HEK293 (cell line): ENCODE measurements around the gene TBX15.

Experiments
- CTCF ChIA-PET: fragments of 350-600 bp; formaldehyde crosslinking; extraction: SDS; loops from one replicate; lab custom pipeline; 2021; ENCODE audit warnings: antibody characterized with exemption; lab: Yijun Ruan, JAX
- POLR2A ChIA-PET: fragments of 300-600 bp; formaldehyde crosslinking; extraction: SDS; loops from one replicate; lab custom pipeline; 2020; ENCODE audit warnings: antibody characterized with exemption, inconsistent platforms; lab: Yijun Ruan, JAX
- H3K27ac ChIP-seq: fragments of 200-500 bp; sonication (Bioruptor generic); 2 replicates; pipeline ENCODE4 v1.5.1; 2014; ENCODE audit warnings: low read depth, low read length, control low read depth, inconsistent platforms; ENCODE audit errors: extremely low read depth
- H3K36me3 ChIP-seq, 2 experiments: fragments of 200-500 bp in 1 of 2; sonication (Bioruptor generic) in 1 of 2; 1 replicate in 1 of 2; 2 replicates in 1 of 2; pipeline ENCODE4 v1.5.1; 2014 to 2017; ENCODE audit warnings: inconsistent platforms in 2 of 2, low read length in 2 of 2; ENCODE audit not compliant: control insufficient read depth in 2 of 2, insufficient read depth in 1 of 2
- H3K4me1 ChIP-seq: fragments of 200-500 bp; sonication (Bioruptor generic); 2 replicates; pipeline ENCODE4 v1.5.1; 2014; ENCODE audit warnings: mild to moderate bottlenecking, low read length, inconsistent platforms; ENCODE audit not compliant: control insufficient read depth, insufficient read depth
- H3K4me3 ChIP-seq: 2 replicates; pipeline ENCODE4 v1.5.1; 2011; ENCODE audit warnings: low read depth, mild to moderate bottlenecking, control low read depth, low read length, moderate library complexity
- H3K9me3 ChIP-seq: fragments of 200-500 bp; sonication (Bioruptor generic); 2 replicates; pipeline ENCODE4 v1.5.1; 2014; ENCODE audit warnings: low read depth, low read length, inconsistent platforms; ENCODE audit not compliant: control insufficient read depth, insufficient read depth
- EGR2 ChIP-seq: fragments of 450-650 bp; formaldehyde crosslinking; IDR thresholded peaks from 2 replicates; pipeline ENCODE4 v1.5.1; 2016; ENCODE audit warnings: low read depth, missing biosample characterization, missing genetic modification characterization
- KLF8 ChIP-seq: fragments of 450-650 bp; formaldehyde crosslinking; IDR thresholded peaks from 2 replicates; pipeline ENCODE4 v1.5.1; 2016; ENCODE audit warnings: missing biosample characterization, missing genetic modification characterization
- KLF9 ChIP-seq: fragments of 450-650 bp; formaldehyde crosslinking; IDR thresholded peaks from 2 replicates; pipeline ENCODE4 v1.5.1; 2016; ENCODE audit warnings: missing biosample characterization, missing genetic modification characterization, low read depth
- MEIS1 ChIP-seq: sonication (generic); formaldehyde crosslinking; IDR thresholded peaks from 2 replicates; pipeline ENCODE4 v1.8.1; 2022; ENCODE audit warnings: missing genetic modification reagents, mild to moderate bottlenecking, borderline replicate concordance
- ZNF140 ChIP-seq: fragments of 450-650 bp; formaldehyde crosslinking; IDR thresholded peaks from 2 replicates; pipeline ENCODE4 v1.5.1; 2016; ENCODE audit warnings: missing biosample characterization, missing genetic modification characterization
- ZNF184 ChIP-seq: fragments of 450-650 bp; IDR thresholded peaks from 2 replicates; pipeline ENCODE4 v1.5.1; 2018; ENCODE audit warnings: missing biosample characterization, mild to moderate bottlenecking, missing genetic modification characterization
- ZNF302 ChIP-seq: fragments of 450-650 bp; formaldehyde crosslinking; IDR thresholded peaks from 2 replicates; pipeline ENCODE4 v1.5.1; 2016; ENCODE audit warnings: missing biosample characterization, missing genetic modification characterization, low read depth
- ZNF37A ChIP-seq: fragments of 450-650 bp; IDR thresholded peaks from 2 replicates; pipeline ENCODE4 v1.5.1; 2018; ENCODE audit warnings: missing biosample characterization, missing genetic modification characterization
- ZNF404 ChIP-seq: fragments of 450-650 bp; formaldehyde crosslinking; IDR thresholded peaks from 2 replicates; pipeline ENCODE4 v1.5.1; 2017; ENCODE audit warnings: missing biosample characterization, missing genetic modification characterization
- ZNF433 ChIP-seq: fragments of 450-650 bp; formaldehyde crosslinking; IDR thresholded peaks from 2 replicates; pipeline ENCODE4 v1.5.1; 2016; ENCODE audit warnings: missing biosample characterization, missing genetic modification characterization, low read depth
- ZNF501 ChIP-seq: fragments of 450-650 bp; formaldehyde crosslinking; IDR thresholded peaks from 2 replicates; pipeline ENCODE4 v1.5.1; 2016; ENCODE audit warnings: missing biosample characterization, missing genetic modification characterization
- ZNF530 ChIP-seq: fragments of 450-650 bp; formaldehyde crosslinking; IDR thresholded peaks from 2 replicates; pipeline ENCODE4 v1.5.1; 2016; ENCODE audit warnings: low read depth, missing biosample characterization, missing genetic modification characterization
- ZNF555 ChIP-seq: fragments of 450-650 bp; formaldehyde crosslinking; conservative IDR thresholded peaks from 2 replicates; pipeline ENCODE4 v1.5.1; 2017; ENCODE audit warnings: missing biosample characterization, mild to moderate bottlenecking, missing genetic modification characterization, inconsistent platforms
- ZNF560 ChIP-seq: fragments of 450-650 bp; formaldehyde crosslinking; IDR thresholded peaks from 2 replicates; pipeline ENCODE4 v1.5.1; 2017; ENCODE audit warnings: missing biosample characterization, missing genetic modification characterization, borderline replicate concordance
- ZNF561 ChIP-seq: fragments of 450-650 bp; IDR thresholded peaks from 2 replicates; pipeline ENCODE4 v1.5.1; 2018; ENCODE audit warnings: missing biosample characterization, missing genetic modification characterization, borderline replicate concordance
- ZNF610 ChIP-seq: fragments of 450-650 bp; formaldehyde crosslinking; IDR thresholded peaks from 2 replicates; pipeline ENCODE4 v1.5.1; 2016; ENCODE audit warnings: missing biosample characterization, missing genetic modification characterization, borderline replicate concordance
- ZNF776 ChIP-seq: fragments of 450-650 bp; formaldehyde crosslinking; IDR thresholded peaks from 2 replicates; pipeline ENCODE4 v1.5.0; 2017; ENCODE audit warnings: missing biosample characterization, missing genetic modification characterization, borderline replicate concordance
- ZNF792 ChIP-seq: fragments of 450-650 bp; formaldehyde crosslinking; IDR thresholded peaks from 2 replicates; pipeline ENCODE4 v1.5.1; 2016; ENCODE audit warnings: missing biosample characterization, missing genetic modification characterization
- ZNF830 ChIP-seq: fragments of 450-650 bp; IDR thresholded peaks from 2 replicates; pipeline ENCODE4 v1.5.0; 2018; ENCODE audit warnings: missing biosample characterization, missing genetic modification characterization, low read depth, mild to moderate bottlenecking, moderate library complexity
- TF ChIP-seq, protein P1 (sequence below): fragments of 450-650 bp; formaldehyde crosslinking; IDR thresholded peaks from 2 replicates; pipeline ENCODE4 v1.5.1; 2016; ENCODE audit warnings: missing biosample characterization, missing genetic modification characterization
- TF ChIP-seq, protein P2 (sequence below): fragments of 450-650 bp; formaldehyde crosslinking; IDR thresholded peaks from 2 replicates; pipeline ENCODE4 v1.5.1; 2016; ENCODE audit warnings: missing biosample characterization, missing genetic modification characterization
- TF ChIP-seq, protein P3 (sequence below): fragments of 450-650 bp; formaldehyde crosslinking; IDR thresholded peaks from 2 replicates; pipeline ENCODE4 v1.5.1; 2016; ENCODE audit warnings: missing biosample characterization, missing genetic modification characterization
- TF ChIP-seq, protein P4 (sequence below): fragments of 450-650 bp; formaldehyde crosslinking; IDR thresholded peaks from 2 replicates; pipeline ENCODE4 v1.5.1; 2016; ENCODE audit warnings: missing biosample characterization, missing genetic modification characterization
- TF ChIP-seq, protein P5 (sequence below): fragments of 450-650 bp; formaldehyde crosslinking; IDR thresholded peaks from 2 replicates; pipeline ENCODE4 v1.5.1; 2016; ENCODE audit warnings: missing biosample characterization, missing genetic modification characterization, borderline replicate concordance
- TF ChIP-seq, protein P6 (sequence below): fragments of 450-650 bp; IDR thresholded peaks from 2 replicates; pipeline ENCODE4 v1.5.1; 2018; ENCODE audit warnings: missing biosample characterization, missing genetic modification characterization

The TBX15 gene

DNA sequence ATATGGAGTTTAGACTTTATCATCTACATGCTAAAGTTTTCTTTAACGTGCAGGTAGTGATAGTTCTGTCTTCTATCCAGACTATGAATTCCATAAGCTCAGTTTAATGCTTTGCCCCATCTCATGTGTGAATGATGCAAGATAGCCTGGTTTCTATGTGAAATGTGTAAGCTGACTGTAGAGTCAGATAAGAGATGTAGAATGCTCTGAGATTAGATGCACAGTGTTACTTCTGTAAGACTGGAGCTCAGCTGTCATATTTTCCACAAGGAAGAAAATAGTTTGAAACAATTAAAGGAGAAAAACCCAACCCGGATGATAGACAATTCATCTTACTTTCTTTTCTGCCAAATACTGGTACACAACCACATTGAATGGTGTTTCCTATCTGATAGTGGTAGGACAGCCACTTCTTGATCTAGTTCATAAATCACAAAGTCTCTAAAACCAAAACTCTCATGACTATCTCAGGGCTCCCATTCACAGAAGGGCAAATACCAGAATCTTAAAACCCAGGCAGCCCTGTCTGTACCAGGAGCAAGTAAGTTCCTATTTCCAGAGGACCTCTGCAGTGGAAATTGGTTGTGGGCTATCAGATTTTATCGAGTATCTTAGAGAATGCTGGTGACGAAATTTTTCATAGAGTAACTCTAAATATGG is 50.6 kb downstream of the TBX15 start:
- no peaks in the 10 kb centered on the region for H3K9me3 ChIP-seq
- H3K27ac ChIP-seq = no peak overlapping the region
- ChIA-PET POLR2A (no interaction called here), CTCF (interaction anchor here (1.2 kb wide), 1 partner anchor 10 kb away, joined by 4 read pairs; no protein-coding TSS in a partner anchor)
- H3K4me3 ChIP-seq = no peak overlapping the region
- H3K4me1 ChIP-seq = no peaks in the 10 kb centered on the region
- TF ChIP-seq ZNF184 (no peak), EGR2 (no peak), ZNF530 (tag by site-specific recombination) (no peak), ZNF830 (no peak), ZNF776 (tag by site-specific recombination) (no peak), ZNF302 (tag by site-specific recombination) (no peak), ZNF560 (no peak), ZNF561 (no peak)
- TF ChIP-seq, protein P1, sequence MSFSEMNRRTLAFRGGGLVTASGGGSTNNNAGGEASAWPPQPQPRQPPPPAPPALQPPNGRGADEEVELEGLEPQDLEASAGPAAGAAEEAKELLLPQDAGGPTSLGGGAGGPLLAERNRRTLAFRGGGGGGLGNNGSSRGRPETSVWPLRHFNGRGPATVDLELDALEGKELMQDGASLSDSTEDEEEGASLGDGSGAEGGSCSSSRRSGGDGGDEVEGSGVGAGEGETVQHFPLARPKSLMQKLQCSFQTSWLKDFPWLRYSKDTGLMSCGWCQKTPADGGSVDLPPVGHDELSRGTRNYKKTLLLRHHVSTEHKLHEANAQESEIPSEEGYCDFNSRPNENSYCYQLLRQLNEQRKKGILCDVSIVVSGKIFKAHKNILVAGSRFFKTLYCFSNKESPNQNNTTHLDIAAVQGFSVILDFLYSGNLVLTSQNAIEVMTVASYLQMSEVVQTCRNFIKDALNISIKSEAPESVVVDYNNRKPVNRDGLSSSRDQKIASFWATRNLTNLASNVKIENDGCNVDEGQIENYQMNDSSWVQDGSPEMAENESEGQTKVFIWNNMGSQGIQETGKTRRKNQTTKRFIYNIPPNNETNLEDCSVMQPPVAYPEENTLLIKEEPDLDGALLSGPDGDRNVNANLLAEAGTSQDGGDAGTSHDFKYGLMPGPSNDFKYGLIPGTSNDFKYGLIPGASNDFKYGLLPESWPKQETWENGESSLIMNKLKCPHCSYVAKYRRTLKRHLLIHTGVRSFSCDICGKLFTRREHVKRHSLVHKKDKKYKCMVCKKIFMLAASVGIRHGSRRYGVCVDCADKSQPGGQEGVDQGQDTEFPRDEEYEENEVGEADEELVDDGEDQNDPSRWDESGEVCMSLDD (tag by site-specific recombination) = no peak
- TF ChIP-seq, protein P2, sequence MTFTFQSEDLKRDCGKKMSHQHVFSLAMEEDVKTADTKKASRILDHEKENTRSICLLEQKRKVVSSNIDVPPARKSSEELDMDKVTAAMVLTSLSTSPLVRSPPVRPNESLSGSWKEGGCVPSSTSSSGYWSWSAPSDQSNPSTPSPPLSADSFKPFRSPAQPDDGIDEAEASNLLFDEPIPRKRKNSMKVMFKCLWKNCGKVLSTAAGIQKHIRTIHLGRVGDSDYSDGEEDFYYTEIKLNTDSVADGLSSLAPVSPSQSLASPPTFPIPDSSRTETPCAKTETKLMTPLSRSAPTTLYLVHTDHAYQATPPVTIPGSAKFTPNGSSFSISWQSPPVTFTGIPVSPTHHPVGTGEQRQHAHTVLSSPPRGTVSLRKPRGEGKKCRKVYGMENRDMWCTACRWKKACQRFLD (tag by site-specific recombination) = no peak
- no peaks in the 10 kb centered on the region for H3K36me3 ChIP-seq

DNA sequence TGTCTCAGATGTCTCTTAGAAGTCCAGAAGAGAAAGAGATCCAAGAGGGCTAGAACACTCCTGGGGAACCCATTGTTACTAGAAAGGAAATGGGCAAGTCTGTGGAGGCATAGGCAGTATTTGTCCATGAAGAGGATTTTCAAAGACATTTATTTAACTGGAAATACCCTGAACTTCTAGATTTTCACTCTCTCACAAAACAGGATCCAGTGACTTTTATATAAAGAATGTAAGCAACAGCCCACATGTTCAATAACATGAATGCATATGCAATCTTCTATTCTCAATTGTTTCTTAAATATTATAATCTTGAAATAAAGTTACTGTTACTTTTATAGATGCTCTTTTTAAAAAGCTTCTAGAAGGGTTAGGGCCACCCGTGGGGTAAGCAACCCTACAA is 53.4 kb downstream of the TBX15 start:
- H3K9me3 ChIP-seq = no peaks in the 10 kb centered on the region
- no peak overlapping the region for H3K27ac ChIP-seq
- POLR2A ChIA-PET = no interaction called here
- H3K4me3 ChIP-seq = no peak overlapping the region
- CTCF ChIA-PET = no interaction called here
- no peaks in the 10 kb centered on the region for H3K36me3 ChIP-seq
- H3K4me1 ChIP-seq = no peaks in the 10 kb centered on the region
- TF ChIP-seq ZNF610 (no peak), ZNF404 (no peak), ZNF792 (tag by site-specific recombination) (no peak), ZNF433 (no peak), ZNF555 (no peak), KLF8 (no peak), KLF9 (no peak), ZNF501 (no peak), MEIS1 (CRISPR knock-in tag) (no peak), ZNF37A (tag by site-specific recombination) (no peak), ZNF140 (no peak)
- TF ChIP-seq, protein P3, sequence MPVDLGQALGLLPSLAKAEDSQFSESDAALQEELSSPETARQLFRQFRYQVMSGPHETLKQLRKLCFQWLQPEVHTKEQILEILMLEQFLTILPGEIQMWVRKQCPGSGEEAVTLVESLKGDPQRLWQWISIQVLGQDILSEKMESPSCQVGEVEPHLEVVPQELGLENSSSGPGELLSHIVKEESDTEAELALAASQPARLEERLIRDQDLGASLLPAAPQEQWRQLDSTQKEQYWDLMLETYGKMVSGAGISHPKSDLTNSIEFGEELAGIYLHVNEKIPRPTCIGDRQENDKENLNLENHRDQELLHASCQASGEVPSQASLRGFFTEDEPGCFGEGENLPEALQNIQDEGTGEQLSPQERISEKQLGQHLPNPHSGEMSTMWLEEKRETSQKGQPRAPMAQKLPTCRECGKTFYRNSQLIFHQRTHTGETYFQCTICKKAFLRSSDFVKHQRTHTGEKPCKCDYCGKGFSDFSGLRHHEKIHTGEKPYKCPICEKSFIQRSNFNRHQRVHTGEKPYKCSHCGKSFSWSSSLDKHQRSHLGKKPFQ (tag by site-specific recombination) = no peak
- TF ChIP-seq, protein P4, sequence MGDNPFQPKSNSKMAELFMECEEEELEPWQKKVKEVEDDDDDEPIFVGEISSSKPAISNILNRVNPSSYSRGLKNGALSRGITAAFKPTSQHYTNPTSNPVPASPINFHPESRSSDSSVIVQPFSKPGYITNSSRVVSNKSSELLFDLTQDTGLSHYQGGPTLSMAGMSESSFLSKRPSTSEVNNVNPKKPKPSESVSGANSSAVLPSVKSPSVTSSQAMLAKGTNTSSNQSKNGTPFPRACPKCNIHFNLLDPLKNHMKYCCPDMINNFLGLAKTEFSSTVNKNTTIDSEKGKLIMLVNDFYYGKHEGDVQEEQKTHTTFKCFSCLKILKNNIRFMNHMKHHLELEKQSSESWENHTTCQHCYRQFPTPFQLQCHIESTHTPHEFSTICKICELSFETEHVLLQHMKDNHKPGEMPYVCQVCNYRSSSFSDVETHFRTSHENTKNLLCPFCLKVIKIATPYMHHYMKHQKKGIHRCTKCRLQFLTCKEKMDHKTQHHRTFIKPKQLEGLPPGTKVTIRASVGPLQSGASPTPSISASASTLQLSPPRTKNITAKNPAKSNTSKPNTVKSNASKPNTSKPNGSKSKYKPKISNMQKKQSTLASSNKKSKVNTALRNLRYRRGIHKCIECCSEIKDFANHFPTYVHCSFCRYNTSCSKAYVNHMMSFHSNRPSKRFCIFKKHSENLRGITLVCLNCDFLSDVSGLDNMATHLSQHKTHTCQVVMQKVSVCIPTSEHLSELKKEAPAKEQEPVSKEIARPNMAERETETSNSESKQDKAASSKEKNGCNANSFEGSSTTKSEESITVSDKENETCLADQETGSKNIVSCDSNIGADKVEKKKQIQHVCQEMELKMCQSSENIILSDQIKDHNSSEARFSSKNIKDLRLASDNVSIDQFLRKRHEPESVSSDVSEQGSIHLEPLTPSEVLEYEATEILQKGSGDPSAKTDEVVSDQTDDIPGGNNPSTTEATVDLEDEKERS (tag by site-specific recombination) = no peak
- TF ChIP-seq, protein P5, sequence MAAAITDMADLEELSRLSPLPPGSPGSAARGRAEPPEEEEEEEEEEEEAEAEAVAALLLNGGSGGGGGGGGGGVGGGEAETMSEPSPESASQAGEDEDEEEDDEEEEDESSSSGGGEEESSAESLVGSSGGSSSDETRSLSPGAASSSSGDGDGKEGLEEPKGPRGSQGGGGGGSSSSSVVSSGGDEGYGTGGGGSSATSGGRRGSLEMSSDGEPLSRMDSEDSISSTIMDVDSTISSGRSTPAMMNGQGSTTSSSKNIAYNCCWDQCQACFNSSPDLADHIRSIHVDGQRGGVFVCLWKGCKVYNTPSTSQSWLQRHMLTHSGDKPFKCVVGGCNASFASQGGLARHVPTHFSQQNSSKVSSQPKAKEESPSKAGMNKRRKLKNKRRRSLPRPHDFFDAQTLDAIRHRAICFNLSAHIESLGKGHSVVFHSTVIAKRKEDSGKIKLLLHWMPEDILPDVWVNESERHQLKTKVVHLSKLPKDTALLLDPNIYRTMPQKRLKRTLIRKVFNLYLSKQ (tag by site-specific recombination) = no peak
- TF ChIP-seq, protein P6, sequence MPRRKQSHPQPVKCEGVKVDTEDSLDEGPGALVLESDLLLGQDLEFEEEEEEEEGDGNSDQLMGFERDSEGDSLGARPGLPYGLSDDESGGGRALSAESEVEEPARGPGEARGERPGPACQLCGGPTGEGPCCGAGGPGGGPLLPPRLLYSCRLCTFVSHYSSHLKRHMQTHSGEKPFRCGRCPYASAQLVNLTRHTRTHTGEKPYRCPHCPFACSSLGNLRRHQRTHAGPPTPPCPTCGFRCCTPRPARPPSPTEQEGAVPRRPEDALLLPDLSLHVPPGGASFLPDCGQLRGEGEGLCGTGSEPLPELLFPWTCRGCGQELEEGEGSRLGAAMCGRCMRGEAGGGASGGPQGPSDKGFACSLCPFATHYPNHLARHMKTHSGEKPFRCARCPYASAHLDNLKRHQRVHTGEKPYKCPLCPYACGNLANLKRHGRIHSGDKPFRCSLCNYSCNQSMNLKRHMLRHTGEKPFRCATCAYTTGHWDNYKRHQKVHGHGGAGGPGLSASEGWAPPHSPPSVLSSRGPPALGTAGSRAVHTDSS = no peak
